Adrenal gland (tissue), 5 donors: ENCODE results near the gene CDK6.

Experiments used
- POLR2A ChIP-seq, 2 donors: fragments of 450-650 bp; IDR thresholded peaks; one replicate each; pipeline ENCODE4 v1.6.1; 2017; ENCODE audit warnings: antibody characterized with exemption in 2 of 2, mild to moderate bottlenecking in 2 of 2, moderate library complexity in 1 of 2
- TF ChIP-seq, protein P1 (sequence below), 6 experiments: fragments of 450-650 bp in 4 of 6; fragments of 200-600 bp in 2 of 6; sonication (generic) in 1 of 6; IDR thresholded peaks; 1 replicate in 5 of 6; 2 replicates in 1 of 6; pipeline versions ENCODE4 v1.5.1 to v1.8.0; 2016 to 2021; ENCODE audit warnings: antibody characterized with exemption in 6 of 6, mild to moderate bottlenecking in 2 of 6, moderate library complexity in 1 of 6
- donor health status: DM: no; HTN: no; CAD: no.

DNA sequence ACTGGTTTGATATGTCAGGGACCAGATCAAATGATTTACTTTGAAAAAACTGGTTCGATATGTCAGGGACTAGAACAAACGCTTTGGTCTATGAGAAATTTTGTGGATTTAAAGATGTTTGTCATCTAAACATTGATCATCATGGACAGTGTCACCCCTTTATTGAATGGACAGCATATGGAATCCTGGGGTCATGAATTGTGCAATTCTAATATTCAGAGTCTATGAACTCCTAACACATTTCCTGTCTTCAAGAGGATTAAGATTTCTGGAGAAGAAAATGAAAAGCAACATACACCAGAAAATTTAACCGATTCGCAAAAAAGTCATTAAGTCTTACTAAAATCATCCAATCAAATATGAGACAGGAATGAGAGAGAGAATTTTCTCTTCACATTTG is 139.8 kb downstream of the CDK6 start:
- TF ChIP-seq, protein P1, sequence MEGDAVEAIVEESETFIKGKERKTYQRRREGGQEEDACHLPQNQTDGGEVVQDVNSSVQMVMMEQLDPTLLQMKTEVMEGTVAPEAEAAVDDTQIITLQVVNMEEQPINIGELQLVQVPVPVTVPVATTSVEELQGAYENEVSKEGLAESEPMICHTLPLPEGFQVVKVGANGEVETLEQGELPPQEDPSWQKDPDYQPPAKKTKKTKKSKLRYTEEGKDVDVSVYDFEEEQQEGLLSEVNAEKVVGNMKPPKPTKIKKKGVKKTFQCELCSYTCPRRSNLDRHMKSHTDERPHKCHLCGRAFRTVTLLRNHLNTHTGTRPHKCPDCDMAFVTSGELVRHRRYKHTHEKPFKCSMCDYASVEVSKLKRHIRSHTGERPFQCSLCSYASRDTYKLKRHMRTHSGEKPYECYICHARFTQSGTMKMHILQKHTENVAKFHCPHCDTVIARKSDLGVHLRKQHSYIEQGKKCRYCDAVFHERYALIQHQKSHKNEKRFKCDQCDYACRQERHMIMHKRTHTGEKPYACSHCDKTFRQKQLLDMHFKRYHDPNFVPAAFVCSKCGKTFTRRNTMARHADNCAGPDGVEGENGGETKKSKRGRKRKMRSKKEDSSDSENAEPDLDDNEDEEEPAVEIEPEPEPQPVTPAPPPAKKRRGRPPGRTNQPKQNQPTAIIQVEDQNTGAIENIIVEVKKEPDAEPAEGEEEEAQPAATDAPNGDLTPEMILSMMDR (IDR thresholded peaks at IDR 0.05) = no peak
- no peak for TF ChIP-seq POLR2A (IDR thresholded peaks at IDR 0.05)
